OCI-LY7 (cell line): ENCODE data around the gene BAIAP2. TPM values are rescaled to one million over a fixed set of nuclear protein-coding genes. Genes with fewer than 3 reads are reported as not detected.

Experiments used
- BruUV-seq: library from RNA; stranded (reverse); fragments of 400-500 nt; replicated peaks from 2 replicates; lab custom pipeline; 2021; lab: Mats Ljungman, UMichigan
- CTCF ChIA-PET: fragments of 300-600 bp; sonication (Branson Sonifier 250); formaldehyde crosslinking; loops from one replicate; lab custom pipeline; 2022; ENCODE audit warnings: antibody characterized with exemption; ENCODE audit not compliant: unreplicated experiment; lab: Charles Lee
- POLR2A ChIA-PET: fragments of 300-600 bp; sonication (Branson Sonifier 250); formaldehyde crosslinking; loops from one replicate; lab custom pipeline; 2022; ENCODE audit warnings: antibody characterized with exemption; lab: Charles Lee
- DNase-seq: peaks from one replicate; pipeline ENCODE4 v3.0.0-alpha.2; 2015; ENCODE audit warnings: low spot score
- H2AFZ ChIP-seq: fragments of 200-600 bp; sonication (generic), shearing (Covaris generic); 2 replicates; pipeline ENCODE4 v1.6.1; 2014; ENCODE audit warnings: mild to moderate bottlenecking, antibody characterized with exemption, low read length, moderate library complexity
- H3K27ac ChIP-seq: fragments of 200-600 bp; sonication (generic); 2 replicates; pipeline ENCODE4 v1.5.1; 2014; ENCODE audit warnings: mixed run types, low read depth, mild to moderate bottlenecking, moderate library complexity, low read length, inconsistent platforms; ENCODE audit not compliant: poor library complexity, severe bottlenecking
- H3K36me3 ChIP-seq: fragments of 200-600 bp; sonication (generic); 2 replicates; pipeline ENCODE4 v1.6.1; 2014; ENCODE audit warnings: mild to moderate bottlenecking, antibody characterized with exemption, low read length, moderate library complexity, mixed read lengths; ENCODE audit not compliant: insufficient read depth
- H3K4me1 ChIP-seq: fragments of 200-600 bp; sonication (generic); 2 replicates; pipeline ENCODE4 v1.5.1; 2014; ENCODE audit warnings: mild to moderate bottlenecking, low read length; ENCODE audit not compliant: insufficient read depth, poor library complexity, severe bottlenecking
- H3K4me2 ChIP-seq: fragments of 200-600 bp; sonication (generic); 2 replicates; pipeline ENCODE4 v1.6.1; 2014; ENCODE audit warnings: mild to moderate bottlenecking, low read length
- H3K4me3 ChIP-seq: fragments of 200-600 bp; sonication (generic); 2 replicates; pipeline ENCODE4 v1.5.1; 2014; ENCODE audit warnings: mild to moderate bottlenecking, low read depth, low read length; ENCODE audit not compliant: poor library complexity, severe bottlenecking
- H3K79me2 ChIP-seq: fragments of 200-600 bp; sonication (generic); 2 replicates; pipeline ENCODE4 v1.6.1; 2016; ENCODE audit warnings: low read depth, mild to moderate bottlenecking, low read length, moderate library complexity, mixed read lengths; ENCODE audit not compliant: insufficient read depth
- H3K9me2 ChIP-seq: fragments of 200-600 bp; sonication (generic); 2 replicates; pipeline ENCODE4 v1.6.1; 2016; ENCODE audit warnings: mild to moderate bottlenecking, low read length, mixed read lengths; ENCODE audit not compliant: insufficient read depth
- H3K9me3 ChIP-seq: fragments of 200-600 bp; sonication (generic); 2 replicates; pipeline ENCODE4 v1.6.1; 2014; ENCODE audit warnings: mild to moderate bottlenecking, mixed run types, low read length, mixed read lengths
- H4K20me1 ChIP-seq: fragments of 200-600 bp; sonication (generic); 2 replicates; pipeline ENCODE4 v1.6.1; 2014; ENCODE audit warnings: mild to moderate bottlenecking, antibody characterized with exemption, low read length, moderate library complexity, mixed read lengths; ENCODE audit not compliant: insufficient read depth
- EZH2phosphoT487 ChIP-seq: fragments of 200-600 bp; sonication (generic); IDR thresholded peaks from 2 replicates; pipeline ENCODE4 v1.6.1; 2018; ENCODE audit warnings: low read depth, borderline replicate concordance, mild to moderate bottlenecking, mixed run types, antibody characterized with exemption, low read length, moderate library complexity, mixed read lengths
- intact Hi-C: fragments of 100-400 bp; cut with micrococcal nuclease; formaldehyde crosslinking; loops from one replicate; pipeline ENCODE4 v1.10.0; 2022; ENCODE audit not compliant: unreplicated experiment
- total RNA-seq, 2 experiments: library from RNA; depleted of rRNA in 1 of 2; stranded (reverse); fragments of >200 nt in 1 of 2; shearing (Covaris generic) in 1 of 2; gene quantifications; 2 replicates each; pipeline ENCODE4 v1.2.3, GENCODE V29; 2014 to 2022
- TF ChIP-seq, protein P1 (sequence below): fragments of 200-600 bp; sonication (generic); conservative IDR thresholded peaks from 2 replicates; pipeline ENCODE4 v1.5.1; 2014; ENCODE audit warnings: mild to moderate bottlenecking, antibody characterized with exemption, low read length, moderate library complexity, mixed read lengths

Gene BAIAP2
- total RNA-seq, 2 experiments from 2014 or later, result 2.1 to 2.3 TPM

DNA sequence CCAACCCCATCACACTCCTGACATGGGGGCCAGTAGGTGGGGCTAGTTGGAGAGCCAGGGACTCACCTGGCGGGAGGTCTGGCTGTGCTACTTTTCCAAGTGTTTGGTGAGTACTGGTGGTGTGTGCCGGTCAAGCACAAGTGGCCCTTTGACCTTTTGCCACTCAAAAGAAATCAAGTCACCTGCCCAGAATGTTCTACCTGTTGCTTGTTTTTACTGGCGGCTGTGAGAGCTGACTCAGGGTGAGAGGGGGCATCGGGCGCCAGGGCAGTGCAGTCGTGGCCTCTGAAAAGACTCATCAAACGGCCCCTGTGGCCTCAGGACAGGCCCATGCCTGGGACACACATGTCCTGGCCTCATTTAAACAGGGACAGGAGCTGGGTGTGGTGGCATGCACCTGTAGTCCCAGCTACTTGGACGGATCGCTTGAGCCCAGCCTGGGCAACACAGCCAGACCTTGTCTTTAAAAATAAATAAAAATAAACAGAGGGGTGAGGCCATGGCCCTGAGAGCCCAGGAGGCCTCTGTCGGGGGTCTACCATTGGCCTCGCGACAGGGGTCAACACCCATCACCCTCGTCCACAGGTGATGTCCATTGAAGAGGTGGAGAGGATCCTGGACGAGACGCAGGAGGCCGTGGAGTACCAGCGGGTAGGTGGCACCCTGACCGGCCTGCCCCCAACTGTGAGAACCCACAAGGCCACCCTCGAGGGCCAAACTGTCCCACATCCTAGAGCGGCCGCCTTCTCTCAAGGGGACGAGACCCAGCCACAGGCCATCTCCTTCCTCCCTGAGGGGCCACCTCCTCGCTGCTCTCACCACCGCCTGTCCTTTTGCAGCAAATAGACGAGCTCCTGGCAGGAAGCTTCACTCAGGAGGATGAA is 38.3 kb upstream of the BAIAP2 start:
- no TSS peak for BruUV-seq
- H3K27ac ChIP-seq, result no peak overlapping the region
- TF ChIP-seq EZH2phosphoT487, result no peak
- TF ChIP-seq, protein P1, sequence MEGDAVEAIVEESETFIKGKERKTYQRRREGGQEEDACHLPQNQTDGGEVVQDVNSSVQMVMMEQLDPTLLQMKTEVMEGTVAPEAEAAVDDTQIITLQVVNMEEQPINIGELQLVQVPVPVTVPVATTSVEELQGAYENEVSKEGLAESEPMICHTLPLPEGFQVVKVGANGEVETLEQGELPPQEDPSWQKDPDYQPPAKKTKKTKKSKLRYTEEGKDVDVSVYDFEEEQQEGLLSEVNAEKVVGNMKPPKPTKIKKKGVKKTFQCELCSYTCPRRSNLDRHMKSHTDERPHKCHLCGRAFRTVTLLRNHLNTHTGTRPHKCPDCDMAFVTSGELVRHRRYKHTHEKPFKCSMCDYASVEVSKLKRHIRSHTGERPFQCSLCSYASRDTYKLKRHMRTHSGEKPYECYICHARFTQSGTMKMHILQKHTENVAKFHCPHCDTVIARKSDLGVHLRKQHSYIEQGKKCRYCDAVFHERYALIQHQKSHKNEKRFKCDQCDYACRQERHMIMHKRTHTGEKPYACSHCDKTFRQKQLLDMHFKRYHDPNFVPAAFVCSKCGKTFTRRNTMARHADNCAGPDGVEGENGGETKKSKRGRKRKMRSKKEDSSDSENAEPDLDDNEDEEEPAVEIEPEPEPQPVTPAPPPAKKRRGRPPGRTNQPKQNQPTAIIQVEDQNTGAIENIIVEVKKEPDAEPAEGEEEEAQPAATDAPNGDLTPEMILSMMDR, result 0 out of 2 replicates have a peak, but pooled peaks have one; percentile 6
- no peak overlapping the region for H3K4me3 ChIP-seq
- H4K20me1 ChIP-seq, result no peaks in the 10 kb centered on the region
- no peaks in the 10 kb centered on the region for H3K79me2 ChIP-seq
- no peak for DNase-seq
- no peak overlapping the region for H3K4me2 ChIP-seq
- H3K9me3 ChIP-seq, result no peaks in the 10 kb centered on the region
- POLR2A ChIA-PET, result no interaction called here
- CTCF ChIA-PET, result no interaction called here
- intact Hi-C loops, result no loop called here
- no peaks in the 10 kb centered on the region for H3K4me1 ChIP-seq
- no peak overlapping the region for H2AFZ ChIP-seq
- H3K9me2 ChIP-seq, result no peaks in the 10 kb centered on the region
- no peaks in the 10 kb centered on the region for H3K36me3 ChIP-seq

DNA sequence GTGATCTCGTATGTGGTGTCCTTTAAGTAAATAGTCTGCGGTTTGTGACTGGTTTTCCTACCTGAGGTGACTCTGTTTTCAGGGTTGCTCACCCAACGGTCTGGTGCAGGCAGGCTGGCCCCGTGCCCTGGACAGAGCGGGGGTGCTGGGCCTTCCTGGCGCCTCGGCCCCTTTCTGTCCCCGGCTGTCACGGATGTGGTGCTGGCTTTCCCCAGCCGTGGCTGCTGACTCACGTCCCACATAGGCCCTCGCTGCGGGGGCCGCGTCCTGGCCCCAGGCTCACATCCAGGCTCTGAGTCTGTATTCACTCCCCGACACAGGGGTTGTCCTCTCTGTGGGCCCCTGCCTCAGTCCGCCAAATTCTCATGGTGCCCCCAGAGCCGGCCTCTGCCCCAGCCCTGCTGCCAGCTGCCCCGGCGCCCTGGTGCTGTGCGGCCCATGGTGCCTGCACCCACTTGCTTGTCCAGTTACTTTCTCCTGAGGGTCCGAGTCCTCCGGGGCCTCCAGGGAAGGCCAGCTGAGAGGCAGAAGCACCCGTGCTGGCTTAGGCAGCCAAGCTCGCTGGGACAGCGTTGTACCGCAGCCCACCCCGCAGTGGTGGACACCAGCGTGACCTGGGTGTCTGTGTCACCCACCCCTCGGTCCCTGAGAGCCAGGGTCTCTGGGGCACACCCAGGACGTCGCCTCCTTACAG is 37.4 kb upstream of the BAIAP2 start:
- no peak overlapping the region for H2AFZ ChIP-seq
- H3K36me3 ChIP-seq, result no peaks in the 10 kb centered on the region
- no peak overlapping the region for H3K4me2 ChIP-seq
- no peaks in the 10 kb centered on the region for H3K4me1 ChIP-seq
- no peak for TF ChIP-seq EZH2phosphoT487
- DNase-seq, result no peak
- CTCF ChIA-PET, result no interaction called here
- H3K9me2 ChIP-seq, result no peaks in the 10 kb centered on the region
- H3K4me3 ChIP-seq, result no peak overlapping the region
- H3K79me2 ChIP-seq, result no peaks in the 10 kb centered on the region
- no peaks in the 10 kb centered on the region for H4K20me1 ChIP-seq
- intact Hi-C loops, result no loop called here
- POLR2A ChIA-PET, result no interaction called here
- no peaks in the 10 kb centered on the region for H3K9me3 ChIP-seq
- BruUV-seq, result no TSS peak
- H3K27ac ChIP-seq, result no peak overlapping the region

DNA sequence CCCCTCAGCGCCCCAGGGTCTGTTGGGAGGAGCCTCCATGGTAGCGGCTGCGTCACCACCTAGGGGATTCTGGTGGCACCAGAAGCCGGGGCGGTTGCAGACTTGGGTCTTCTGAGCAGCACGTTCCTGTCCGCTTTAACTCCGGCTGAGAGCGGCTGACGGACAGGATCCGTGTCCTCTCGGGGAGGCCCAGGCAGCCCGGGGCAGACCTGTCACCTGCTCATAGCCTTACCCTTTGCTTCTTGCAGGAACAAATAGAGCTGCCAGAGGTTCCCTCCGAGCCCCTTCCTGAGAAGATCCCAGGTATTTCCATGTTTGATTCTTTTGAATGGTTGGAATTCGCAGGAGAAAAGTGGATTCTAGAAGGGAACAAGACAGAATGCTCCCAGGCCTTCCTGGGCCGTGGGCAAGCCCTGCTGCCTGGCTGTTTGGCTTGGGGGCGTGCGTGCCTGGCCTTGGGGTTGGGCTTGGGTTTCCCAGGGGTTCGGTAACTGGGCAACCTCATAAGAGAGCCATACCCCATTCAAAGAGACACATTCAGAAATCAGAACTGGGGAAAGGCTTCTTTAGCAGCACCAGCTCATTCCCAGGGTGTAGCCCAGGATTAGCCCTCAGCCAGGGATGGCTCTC is 36.7 kb upstream of the BAIAP2 start:
- ChIA-PET POLR2A (no interaction called here), CTCF (no interaction called here)
- no peaks in the 10 kb centered on the region for H3K9me3 ChIP-seq
- H3K4me3 ChIP-seq, result no peak overlapping the region
- H3K4me1 ChIP-seq, result no peaks in the 10 kb centered on the region
- H3K4me2 ChIP-seq, result no peak overlapping the region
- no peak overlapping the region for H2AFZ ChIP-seq
- H4K20me1 ChIP-seq, result no peaks in the 10 kb centered on the region
- no peak overlapping the region for H3K27ac ChIP-seq
- no peak for DNase-seq
- no peaks in the 10 kb centered on the region for H3K36me3 ChIP-seq
- TF ChIP-seq, protein P1, result no peak
- no peak for TF ChIP-seq EZH2phosphoT487
- no peaks in the 10 kb centered on the region for H3K9me2 ChIP-seq
- BruUV-seq, result no TSS peak
- intact Hi-C loops, result no loop called here
- no peaks in the 10 kb centered on the region for H3K79me2 ChIP-seq
